ENCODE data around the gene MPZL2.

- peak in 1 of 2 experiments; percentile 24; a peak in 2 of 4 replicates for TF ChIP-seq CTCF (conservative IDR thresholded peaks at IDR 0.05; ENCODE audit: low read depth in 2 of 2)
- no peak for TF ChIP-seq REST (IDR thresholded peaks at IDR 0.05; ENCODE audit: unreplicated experiment)
- no peak for TF ChIP-seq EZH2 (IDR thresholded peaks at IDR 0.05; ENCODE audit: low read depth, unreplicated experiment)
- TF ChIP-seq POLR2AphosphoS5 (IDR thresholded peaks at IDR 0.05; ENCODE audit: low read depth): no peak
- TF ChIP-seq ZNF331 (CRISPR knock-in tag; IDR thresholded peaks at IDR 0.05; ENCODE audit: low read depth): no peak
- TF ChIP-seq EZH2phosphoT487 (IDR thresholded peaks at IDR 0.05; ENCODE audit: unreplicated experiment): no peak
- TF ChIP-seq ETS1 (IDR thresholded peaks at IDR 0.05): no peak
- TF ChIP-seq JUNB (IDR thresholded peaks at IDR 0.05; ENCODE audit: unreplicated experiment): no peak
Measured at GRCh38 chr11:118295199-118295598, 31.1 kb upstream of the MPZL2 start.
